ENCODE measurements around the gene NEUROG3. TPM values are rescaled to one million over a fixed set of nuclear protein-coding genes. Genes with fewer than 3 reads are reported as not detected.

The NEUROG3 gene
- total RNA-seq, 1 experiment from 2014 or later, result not detected

DNA sequence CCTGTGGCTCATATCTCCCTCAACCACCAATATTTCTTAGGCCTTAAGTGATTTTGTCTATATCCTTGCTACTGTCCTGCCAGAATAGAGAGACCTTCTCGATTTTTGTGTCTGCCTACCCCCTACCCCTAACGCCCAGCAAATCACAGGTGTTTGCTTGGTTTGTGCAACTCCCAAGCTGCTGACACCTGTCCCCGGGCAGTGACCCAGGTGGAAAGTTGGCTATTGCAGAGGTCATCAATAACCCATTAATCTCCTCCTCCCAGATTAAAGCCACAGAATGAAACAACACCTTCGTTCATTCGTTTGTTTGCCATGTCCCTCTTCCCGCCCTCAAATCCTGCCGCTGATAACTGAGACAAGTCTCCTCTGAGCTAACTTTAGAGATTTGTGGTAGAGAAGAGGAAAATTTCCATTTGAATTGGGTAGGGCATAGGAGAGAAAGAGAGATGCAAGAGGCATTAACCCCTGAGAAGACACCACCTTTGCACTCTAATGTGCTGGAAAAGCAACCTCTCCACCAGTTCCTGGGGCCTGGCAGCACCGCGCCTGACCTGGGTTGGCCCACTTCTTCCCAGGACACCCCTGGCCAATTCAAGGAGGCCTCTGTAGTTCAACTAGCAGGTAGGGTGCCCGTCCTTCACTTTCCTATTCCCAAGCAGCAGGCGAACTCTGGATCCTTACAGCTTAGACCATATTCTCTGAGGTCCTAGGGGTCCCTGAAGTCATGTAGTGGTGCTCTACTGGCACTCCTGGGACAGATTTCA is 3.0 kb downstream of the NEUROG3 start:
- POLR2A ChIA-PET, result no interaction called here
- peaks cover 80% of the 10 kb centered on the region for H3K27me3 ChIP-seq (ENCODE audit: control insufficient read depth, insufficient read depth, low read length)
- DNase-seq (ENCODE audit: low read depth, low spot score), result no peak
- no peak overlapping the region for H3K27ac ChIP-seq (ENCODE audit: low read length)
- no peak for ATAC-seq
- no TSS peak for BruUV-seq (replicated peaks)
- H3K4me1 ChIP-seq (ENCODE audit: control insufficient read depth, insufficient read depth, low read length), result peaks cover 25% of the 10 kb centered on the region
- CTCF ChIA-PET, result interaction anchor here (1.0 kb wide), 1 partner anchor 10 kb away, joined by 6 read pairs; no protein-coding TSS in a partner anchor
- in situ Hi-C loops (cut with HindIII; ENCODE audit: low pct_unique_long_range_greater_than_20kb, low sequenced_read_pairs) (no loop called here), intact Hi-C loops (cut with micrococcal nuclease; ENCODE audit: unreplicated experiment) (no loop called here)
- H3K9me3 ChIP-seq (ENCODE audit: control insufficient read depth, insufficient read depth, low read depth, low read length), result no peaks in the 10 kb centered on the region
- no peaks in the 10 kb centered on the region for H3K36me3 ChIP-seq (ENCODE audit: control insufficient read depth, insufficient read depth, low read length)
- TF ChIP-seq SIN3A (IDR thresholded peaks at IDR 0.05; ENCODE audit: borderline replicate concordance, insufficient read depth, low read depth, low read length), result no peak
- TF ChIP-seq POLR2AphosphoS5 (IDR thresholded peaks at IDR 0.05; ENCODE audit: low read depth, low read length), result no peak
- TF ChIP-seq, protein P1, sequence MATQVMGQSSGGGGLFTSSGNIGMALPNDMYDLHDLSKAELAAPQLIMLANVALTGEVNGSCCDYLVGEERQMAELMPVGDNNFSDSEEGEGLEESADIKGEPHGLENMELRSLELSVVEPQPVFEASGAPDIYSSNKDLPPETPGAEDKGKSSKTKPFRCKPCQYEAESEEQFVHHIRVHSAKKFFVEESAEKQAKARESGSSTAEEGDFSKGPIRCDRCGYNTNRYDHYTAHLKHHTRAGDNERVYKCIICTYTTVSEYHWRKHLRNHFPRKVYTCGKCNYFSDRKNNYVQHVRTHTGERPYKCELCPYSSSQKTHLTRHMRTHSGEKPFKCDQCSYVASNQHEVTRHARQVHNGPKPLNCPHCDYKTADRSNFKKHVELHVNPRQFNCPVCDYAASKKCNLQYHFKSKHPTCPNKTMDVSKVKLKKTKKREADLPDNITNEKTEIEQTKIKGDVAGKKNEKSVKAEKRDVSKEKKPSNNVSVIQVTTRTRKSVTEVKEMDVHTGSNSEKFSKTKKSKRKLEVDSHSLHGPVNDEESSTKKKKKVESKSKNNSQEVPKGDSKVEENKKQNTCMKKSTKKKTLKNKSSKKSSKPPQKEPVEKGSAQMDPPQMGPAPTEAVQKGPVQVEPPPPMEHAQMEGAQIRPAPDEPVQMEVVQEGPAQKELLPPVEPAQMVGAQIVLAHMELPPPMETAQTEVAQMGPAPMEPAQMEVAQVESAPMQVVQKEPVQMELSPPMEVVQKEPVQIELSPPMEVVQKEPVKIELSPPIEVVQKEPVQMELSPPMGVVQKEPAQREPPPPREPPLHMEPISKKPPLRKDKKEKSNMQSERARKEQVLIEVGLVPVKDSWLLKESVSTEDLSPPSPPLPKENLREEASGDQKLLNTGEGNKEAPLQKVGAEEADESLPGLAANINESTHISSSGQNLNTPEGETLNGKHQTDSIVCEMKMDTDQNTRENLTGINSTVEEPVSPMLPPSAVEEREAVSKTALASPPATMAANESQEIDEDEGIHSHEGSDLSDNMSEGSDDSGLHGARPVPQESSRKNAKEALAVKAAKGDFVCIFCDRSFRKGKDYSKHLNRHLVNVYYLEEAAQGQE (IDR thresholded peaks at IDR 0.05; ENCODE audit: insufficient read depth in 1 of 2, low read depth in 2 of 2, low read length in 1 of 2), result no peak
- no peak for TF ChIP-seq TCF7L2 (IDR thresholded peaks at IDR 0.05; ENCODE audit: low read depth, low read length)
- no peak for TF ChIP-seq CTCF (IDR thresholded peaks at IDR 0.05)
- no peak overlapping the region for H3K4me3 ChIP-seq (ENCODE audit: low read depth in 2 of 2, low read length in 2 of 2)

- no peaks in the 10 kb centered on the region for H3K36me3 ChIP-seq (ENCODE audit: control insufficient read depth, insufficient read depth, low read length)
- BruUV-seq (replicated peaks), result no TSS peak
- DNase-seq (ENCODE audit: low read depth, low spot score), result no peak
- no peak overlapping the region for H3K4me3 ChIP-seq (ENCODE audit: low read depth in 2 of 2, low read length in 2 of 2)
- H3K9me3 ChIP-seq (ENCODE audit: control insufficient read depth, insufficient read depth, low read depth, low read length), result no peaks in the 10 kb centered on the region
- no peak for ATAC-seq
- in situ Hi-C loops (cut with HindIII; ENCODE audit: low pct_unique_long_range_greater_than_20kb, low sequenced_read_pairs), result no loop called here
- H3K4me1 ChIP-seq (ENCODE audit: control insufficient read depth, insufficient read depth, low read length), result peaks cover 20% of the 10 kb centered on the region
- H3K27me3 ChIP-seq (ENCODE audit: control insufficient read depth, insufficient read depth, low read length), result peaks cover 73% of the 10 kb centered on the region
- ChIA-PET POLR2A (no interaction called here), CTCF (no interaction called here)
- TF ChIP-seq TCF7L2 (IDR thresholded peaks at IDR 0.05; ENCODE audit: low read depth, low read length) (no peak), POLR2AphosphoS5 (IDR thresholded peaks at IDR 0.05; ENCODE audit: low read depth, low read length) (no peak), CTCF (IDR thresholded peaks at IDR 0.05) (no peak), SIN3A (IDR thresholded peaks at IDR 0.05; ENCODE audit: borderline replicate concordance, insufficient read depth, low read depth, low read length) (no peak)
- TF ChIP-seq, protein P1 (IDR thresholded peaks at IDR 0.05; ENCODE audit: insufficient read depth in 1 of 2, low read depth in 2 of 2, low read length in 1 of 2), result no peak
- intact Hi-C loops (cut with micrococcal nuclease; ENCODE audit: unreplicated experiment), result no loop called here
- no peak overlapping the region for H3K27ac ChIP-seq (ENCODE audit: low read length)
Observed at GRCh38 chr10:69569396-69569934, 3.8 kb downstream of the NEUROG3 start.

All from Panc1 (cell line).